NCI-H774 (cell line): ENCODE results near the gene CACNA2D3.
"Not testable (repeated sequence)": the region's sequence is repeated elsewhere in the genome, so short reads cannot be mapped to it uniquely, and the experiment has no call there.

Experiments used
- DNase-seq: peaks from one replicate; lab custom pipeline; 2025; lab: John Stamatoyannopoulos, UW

The CACNA2D3 gene

DNA sequence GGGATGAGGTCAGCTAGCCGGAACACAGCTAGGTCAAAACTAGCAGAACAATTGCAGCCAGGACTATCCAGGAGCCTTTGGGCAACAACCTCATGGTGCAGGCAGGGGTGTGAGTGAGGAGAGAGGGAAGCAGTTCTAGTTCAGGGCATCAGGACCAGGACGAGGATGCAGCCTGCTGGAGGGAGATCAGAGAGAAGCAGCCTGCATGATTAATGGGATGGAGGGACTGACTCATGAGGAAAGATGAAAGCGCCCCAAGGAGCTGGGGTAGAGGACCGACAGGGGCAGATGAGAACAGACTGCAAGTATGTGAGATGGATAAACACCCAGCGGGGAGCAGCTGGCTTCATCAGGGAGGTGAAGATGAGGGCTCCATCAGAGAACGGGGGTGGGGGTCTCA, 843.4 kb downstream of the CACNA2D3 start:
- no peak for DNase-seq

DNA sequence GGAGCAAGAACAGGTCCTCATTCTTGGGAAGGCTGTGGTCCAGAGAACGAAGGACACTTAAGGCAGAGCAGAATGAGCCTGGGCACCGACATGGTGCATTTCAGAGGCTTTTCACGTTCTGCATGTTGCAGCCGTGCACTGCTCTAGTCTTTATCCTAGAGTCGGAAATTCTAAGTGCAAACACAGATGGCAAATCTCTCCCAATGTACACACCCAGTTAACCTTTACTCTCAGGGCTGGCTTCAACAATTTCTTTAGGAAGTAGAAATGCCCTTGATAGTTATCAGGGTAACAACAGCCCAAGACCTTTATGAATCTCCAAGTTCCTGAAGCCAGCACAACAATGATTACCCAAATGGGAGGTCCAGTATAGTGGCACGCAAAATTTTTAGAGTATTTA, 844.6 kb downstream of the CACNA2D3 start:
- no peak for DNase-seq

GRCh38 chr3:54967731-54968161, 845.4 kb downstream of the CACNA2D3 start:
- no peak for DNase-seq

GRCh38 chr3:54968546-54969172, 846.3 kb downstream of the CACNA2D3 start:
- DNase-seq = no peak

DNA sequence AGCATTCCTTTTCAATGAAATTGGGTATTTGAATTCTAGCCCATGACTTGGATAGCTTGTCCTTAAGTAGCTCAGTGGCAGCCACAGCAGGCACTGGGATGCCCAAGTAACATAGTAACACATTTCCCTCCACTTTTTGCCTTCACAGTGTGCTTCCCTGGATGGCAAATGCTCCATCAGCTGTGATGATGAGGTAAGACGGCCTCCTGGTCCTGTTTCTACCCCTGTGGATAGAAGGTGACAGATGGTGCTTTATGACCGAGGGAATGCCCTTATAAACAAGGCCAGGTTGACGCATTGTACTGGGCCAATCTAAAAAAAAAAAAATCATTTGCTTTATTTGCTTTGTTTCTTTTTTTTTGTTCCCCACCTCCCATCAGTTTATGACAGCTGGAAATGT, 847.3 kb downstream of the CACNA2D3 start:
- no peak for DNase-seq

DNA sequence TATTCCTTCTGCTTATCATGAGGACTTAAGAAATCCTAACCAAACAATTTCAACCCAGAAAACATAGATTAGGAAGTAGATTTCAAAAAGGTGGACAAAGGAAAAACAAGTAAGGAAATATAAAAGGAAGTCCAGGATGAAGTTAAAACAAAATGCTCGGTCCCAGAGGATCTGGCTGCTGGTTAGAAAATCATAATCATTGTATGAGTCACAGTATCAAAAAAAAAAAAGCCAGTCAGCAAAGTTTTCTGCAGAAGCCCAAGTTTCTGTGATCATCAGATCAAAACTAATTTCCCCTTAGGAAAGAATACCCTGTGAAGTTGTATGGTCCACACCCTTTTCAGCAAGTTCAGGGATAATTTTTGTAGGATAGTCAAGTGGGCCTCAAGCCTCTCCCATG, 848.5 kb downstream of the CACNA2D3 start:
- DNase-seq = no peak

DNA sequence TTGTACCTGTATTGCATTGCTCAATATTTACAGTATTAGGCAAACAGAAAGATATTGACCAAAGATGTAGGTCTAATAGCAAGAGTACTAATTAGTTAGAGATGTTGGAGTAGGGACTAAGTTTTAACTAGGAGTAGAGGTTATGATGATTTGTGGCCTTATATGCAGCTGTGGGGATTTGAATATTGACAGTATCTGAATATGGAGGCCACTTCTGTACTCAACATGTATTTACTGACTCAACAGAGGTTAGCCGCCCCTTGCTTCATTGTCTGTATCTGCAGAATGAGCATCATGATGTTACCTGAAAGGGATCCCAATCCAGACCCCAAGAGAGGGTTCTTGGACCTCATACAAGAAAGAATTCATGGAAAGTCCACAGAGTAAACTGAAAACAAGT, 855.1 kb downstream of the CACNA2D3 start:
- DNase-seq = no peak

DNA sequence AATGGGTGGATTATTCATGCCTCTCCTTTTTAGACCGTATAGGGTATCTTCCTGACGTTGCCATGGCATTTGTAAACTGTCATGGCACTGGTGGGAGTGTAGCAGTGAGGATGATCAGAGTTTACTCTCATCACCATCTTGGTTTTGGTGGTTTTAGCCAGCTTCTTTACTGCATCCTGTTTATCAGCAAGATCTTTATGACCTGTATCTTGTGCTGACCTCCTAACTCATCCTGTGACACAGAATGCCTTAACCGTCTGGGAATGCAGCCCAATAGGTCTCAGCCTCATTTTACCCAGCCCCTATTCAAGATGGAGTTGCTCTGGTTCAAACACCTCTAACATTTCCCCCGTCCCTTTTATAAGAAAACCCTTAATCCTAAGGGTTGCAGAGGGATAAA, 855.6 kb downstream of the CACNA2D3 start:
- not testable (repeated sequence) for DNase-seq

DNA sequence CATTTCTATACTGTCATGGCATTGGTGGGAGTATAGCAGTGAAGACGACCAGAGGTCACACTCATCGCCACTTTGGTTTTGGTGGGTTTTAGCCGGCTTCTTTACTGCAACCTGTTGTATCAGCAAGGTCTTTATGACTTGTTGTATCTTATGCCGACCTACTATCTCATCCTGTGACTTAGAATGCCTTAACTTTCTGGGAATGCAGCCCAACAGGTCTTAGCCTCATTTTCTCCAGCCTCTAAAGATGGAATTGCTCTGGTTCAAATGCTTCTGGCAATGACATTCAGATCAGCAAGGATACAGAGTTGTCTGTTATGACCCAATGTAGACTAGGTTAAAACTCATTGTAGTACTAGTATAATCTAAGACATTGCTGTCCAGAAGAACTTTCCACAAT, 860.5 kb downstream of the CACNA2D3 start:
- no peak for DNase-seq

GRCh38 chr3:54983266-54984099, 861.1 kb downstream of the CACNA2D3 start:
- no peak for DNase-seq

DNA sequence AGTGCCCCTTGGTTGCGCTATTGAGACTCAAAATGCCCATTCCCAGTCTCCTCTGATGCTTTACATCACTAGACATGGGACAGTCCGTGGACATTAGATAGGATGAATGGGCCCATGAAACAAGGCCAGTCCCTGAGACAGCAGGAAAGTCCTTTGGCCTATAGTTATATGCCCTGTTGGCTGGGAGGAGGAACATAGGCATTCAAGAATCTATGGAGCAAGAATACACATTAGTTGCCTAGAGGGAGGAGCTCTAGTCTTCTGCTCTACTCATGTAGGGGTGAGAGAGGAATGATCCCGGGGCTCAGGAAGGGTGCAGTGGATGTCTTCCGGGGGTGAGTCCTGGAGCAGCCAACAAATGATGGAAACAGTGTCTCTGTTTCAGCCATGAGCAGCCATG, 863.5 kb downstream of the CACNA2D3 start:
- no peak for DNase-seq

GRCh38 chr3:54986294-54986693, 863.9 kb downstream of the CACNA2D3 start:
- DNase-seq = no peak

DNA sequence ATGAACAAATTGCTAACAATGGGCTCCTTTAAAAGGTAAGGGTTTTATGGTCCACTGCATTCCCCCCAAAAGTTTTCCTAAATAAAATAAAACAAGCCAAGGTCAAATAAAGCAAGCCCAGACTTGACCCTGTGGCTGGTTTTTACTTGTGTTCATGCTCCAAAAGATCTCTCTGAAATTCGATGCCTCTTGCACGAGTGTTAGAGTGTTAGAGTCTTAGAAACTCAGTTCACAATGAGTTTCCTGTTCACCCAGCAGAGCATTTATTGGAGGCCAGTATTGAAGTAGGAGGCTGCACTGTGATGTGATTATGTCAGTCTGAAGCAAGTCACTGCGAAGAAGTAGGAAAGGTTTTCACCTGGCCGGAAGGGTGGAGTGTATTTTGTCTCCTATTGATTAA, 865.4 kb downstream of the CACNA2D3 start:
- no peak for DNase-seq

GRCh38 chr3:54988302-54988837, 866.0 kb downstream of the CACNA2D3 start:
- DNase-seq = no peak

GRCh38 chr3:54988838-54989630, 866.7 kb downstream of the CACNA2D3 start:
- DNase-seq = no peak

GRCh38 chr3:54994111-54994513, 871.8 kb downstream of the CACNA2D3 start:
- DNase-seq = no peak

DNA sequence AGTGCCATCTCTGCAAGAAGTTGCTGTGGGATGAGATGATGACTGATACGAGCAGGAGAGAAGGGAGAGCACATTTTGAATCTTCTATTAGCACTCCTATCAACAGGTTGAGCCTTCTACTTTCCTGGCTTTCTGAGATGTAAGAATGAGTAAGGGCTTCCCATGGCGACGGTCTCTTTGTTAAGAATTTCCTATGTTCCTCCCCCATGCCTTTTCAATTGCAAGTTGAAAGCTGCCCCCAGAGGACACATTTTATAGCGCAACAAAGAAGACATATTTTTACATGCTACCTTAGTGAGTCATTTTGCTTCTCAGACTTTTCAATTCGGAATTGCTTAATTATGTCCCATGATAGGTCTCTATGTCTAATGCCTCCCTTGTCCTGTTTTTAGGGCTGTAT, 876.8 kb downstream of the CACNA2D3 start:
- no peak for DNase-seq

DNA sequence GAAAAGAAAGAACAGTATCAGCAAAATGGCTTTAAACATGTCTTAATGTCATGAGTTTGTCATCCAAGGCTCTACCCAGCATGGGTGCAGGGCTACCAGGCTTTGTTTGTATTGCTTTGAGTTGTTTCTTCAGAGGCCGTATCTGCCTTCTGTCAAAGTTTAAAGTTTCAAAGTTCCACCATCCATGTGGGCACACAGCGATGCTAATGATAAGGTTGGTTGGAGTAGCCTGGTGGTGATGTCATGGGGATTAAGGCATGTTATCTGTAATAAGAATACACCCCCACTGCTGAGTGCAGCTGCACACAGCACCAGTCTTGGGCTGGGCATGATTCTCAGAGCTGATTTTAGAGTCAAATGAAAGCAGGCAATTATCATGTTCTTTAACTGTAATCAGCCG, 877.5 kb downstream of the CACNA2D3 start:
- no peak for DNase-seq

- DNase-seq = peak; percentile 7
These were observed 878.2 kb downstream of the CACNA2D3 start for GRCh38 chr3:55000546-55000945.

DNA sequence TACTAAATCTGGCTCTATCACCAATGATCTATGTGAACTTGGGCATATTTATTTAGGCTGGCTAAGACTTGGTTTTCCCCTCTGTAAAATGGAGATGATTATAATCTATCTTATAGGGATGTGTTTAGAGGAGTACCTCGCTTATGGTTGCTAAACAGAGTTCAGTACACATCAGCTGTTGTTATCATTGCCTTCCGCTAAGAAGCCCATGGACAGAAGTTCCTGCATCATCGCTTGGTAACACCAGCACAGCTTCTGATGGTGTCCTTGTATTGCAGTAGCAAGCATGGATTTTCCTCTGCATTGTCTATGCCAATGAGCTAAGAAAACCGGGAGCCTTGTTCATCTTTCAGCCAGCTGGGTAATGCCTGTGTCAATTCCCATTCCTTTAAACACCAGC, 878.6 kb downstream of the CACNA2D3 start:
- no peak for DNase-seq

DNA sequence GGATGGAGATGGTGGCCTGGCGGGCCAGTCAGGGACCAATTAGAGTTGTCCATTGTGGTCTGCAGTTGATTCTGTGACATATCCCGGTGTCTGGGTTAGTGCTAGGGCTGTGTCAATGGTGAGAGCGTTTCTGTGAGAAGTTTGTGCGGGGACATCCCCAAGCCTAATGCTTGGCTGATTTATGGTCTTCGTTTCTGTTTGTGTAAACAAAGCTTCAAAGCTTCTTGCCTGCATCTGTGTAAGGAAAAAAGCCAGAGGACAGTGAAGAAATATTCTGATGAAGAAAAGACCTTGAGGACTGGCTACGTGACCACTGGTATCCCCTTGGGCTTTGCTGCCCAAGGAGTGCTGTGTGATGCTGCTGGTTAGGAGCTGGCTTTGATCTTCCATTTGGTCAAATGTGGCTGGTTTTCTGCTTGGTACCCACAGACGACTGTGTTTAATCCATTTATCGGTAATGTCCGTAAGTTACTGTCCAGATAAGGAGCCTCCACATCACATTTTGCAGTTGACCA, 880.1 kb downstream of the CACNA2D3 start:
- DNase-seq = no peak

DNA sequence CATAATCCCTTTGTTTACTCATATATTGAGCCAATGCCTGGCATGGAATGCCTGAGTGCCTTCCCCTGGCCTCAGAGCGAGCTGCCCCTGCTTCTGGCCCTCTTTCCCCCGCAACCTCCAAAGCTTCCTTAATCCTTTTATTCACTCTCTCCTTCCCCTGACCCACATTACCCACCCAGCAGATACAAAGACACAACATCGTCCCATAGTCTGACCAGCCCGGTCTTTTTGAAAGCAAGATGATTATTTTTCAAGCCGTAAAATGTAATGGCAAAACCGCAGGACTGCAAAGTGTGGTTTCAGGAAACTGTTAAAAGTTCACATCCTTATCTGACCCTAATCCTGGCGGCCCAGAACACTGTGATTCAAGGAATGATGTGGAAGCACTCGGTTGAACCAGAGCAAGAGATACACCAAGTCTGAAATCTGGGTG, 883.9 kb downstream of the CACNA2D3 start:
- no peak for DNase-seq
